ACC112 (cell line): ENCODE measurements around the gene DGKB.

Experiments
- H2AFZ ChIP-seq: fragments of 200-600 bp; sonication (generic); one replicate; pipeline ENCODE4 v1.6.0; 2017; ENCODE audit warnings: antibody characterized with exemption, low read length; ENCODE audit not compliant: unreplicated experiment
- H3K27ac ChIP-seq: fragments of 200-600 bp; sonication (generic); 2 replicates; pipeline ENCODE4 v1.5.1; 2014; ENCODE audit warnings: low read depth, mild to moderate bottlenecking, antibody characterized with exemption, low read length, moderate library complexity
- H3K27me3 ChIP-seq: fragments of 200-600 bp; sonication (generic); 2 replicates; pipeline ENCODE4 v1.6.1; 2014; ENCODE audit warnings: mild to moderate bottlenecking, antibody characterized with exemption, low read length, moderate library complexity, mixed read lengths; ENCODE audit not compliant: insufficient read depth
- H3K36me3 ChIP-seq: fragments of 200-600 bp; sonication (generic); 2 replicates; pipeline ENCODE4 v1.6.1; 2016; ENCODE audit warnings: mild to moderate bottlenecking, antibody characterized with exemption, low read length, moderate library complexity, mixed read lengths; ENCODE audit not compliant: insufficient read depth
- H3K4me1 ChIP-seq: fragments of 200-600 bp; sonication (generic); one replicate; pipeline ENCODE4 v1.6.1; 2016; ENCODE audit warnings: low read length, mixed read lengths; ENCODE audit not compliant: insufficient read depth, unreplicated experiment, control insufficient read depth
- H3K4me3 ChIP-seq: fragments of 200-600 bp; sonication (generic); 2 replicates; pipeline ENCODE4 v1.5.1; 2014; ENCODE audit warnings: mild to moderate bottlenecking, low read depth, low read length
- H3K79me2 ChIP-seq: fragments of 200-600 bp; sonication (generic); one replicate; pipeline ENCODE4 v1.6.0; 2016; ENCODE audit warnings: low read length; ENCODE audit not compliant: control insufficient read depth, unreplicated experiment, insufficient read depth

The DGKB gene

DNA sequence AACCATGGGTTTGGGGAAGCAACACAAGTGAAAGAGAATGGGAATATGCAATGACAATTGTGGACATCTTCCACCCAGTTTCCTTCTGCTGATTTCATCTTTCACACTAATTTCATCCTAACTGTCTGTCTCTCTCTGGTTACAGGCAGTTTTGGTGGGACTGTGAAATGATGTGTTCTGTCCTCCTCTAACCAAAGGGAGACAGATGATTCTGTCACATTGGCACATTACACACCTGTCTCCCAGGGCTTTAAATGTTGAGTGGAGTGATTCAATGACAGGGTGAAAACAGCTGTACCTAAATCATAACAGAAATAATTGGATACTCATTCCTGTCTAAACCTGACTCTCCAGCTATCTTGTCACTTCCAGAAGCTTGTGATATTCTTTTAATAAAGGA is 60.0 kb downstream of the DGKB start:
- H3K27me3 ChIP-seq = no peaks in the 10 kb centered on the region
- H3K4me1 ChIP-seq = peaks cover 39% of the 10 kb centered on the region
- H2AFZ ChIP-seq = peak overlapping the region; percentile 19
- no peaks in the 10 kb centered on the region for H3K79me2 ChIP-seq
- no peak overlapping the region for H3K4me3 ChIP-seq
- peak overlapping the region; percentile 50; the same call in 1 of the 2 replicates for H3K27ac ChIP-seq
- no peaks in the 10 kb centered on the region for H3K36me3 ChIP-seq

DNA sequence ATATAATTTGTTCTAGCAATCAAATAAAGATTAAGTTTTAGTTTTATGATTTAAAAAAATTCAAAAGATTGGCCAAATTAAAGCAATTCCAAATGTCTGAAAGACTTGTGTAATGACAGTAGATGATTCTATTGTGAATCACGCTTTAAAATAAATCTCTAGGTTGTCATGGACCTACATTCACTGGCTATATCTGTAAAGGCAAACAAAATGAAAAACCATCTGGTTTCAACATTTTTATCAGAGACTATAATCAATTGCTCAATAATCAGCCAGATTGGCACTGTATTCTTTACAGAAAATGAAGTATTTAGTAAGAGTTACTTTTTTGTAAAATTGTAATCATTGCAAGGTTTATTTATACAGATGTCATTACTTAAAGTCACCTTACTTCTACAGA is 60.7 kb downstream of the DGKB start:
- H3K27ac ChIP-seq = peak overlapping the region; percentile 50
- no peaks in the 10 kb centered on the region for H3K27me3 ChIP-seq
- no peaks in the 10 kb centered on the region for H3K36me3 ChIP-seq
- H3K4me3 ChIP-seq = no peak overlapping the region
- peaks cover 45% of the 10 kb centered on the region for H3K4me1 ChIP-seq
- no peaks in the 10 kb centered on the region for H3K79me2 ChIP-seq
- H2AFZ ChIP-seq = peak overlapping the region; percentile 19

DNA sequence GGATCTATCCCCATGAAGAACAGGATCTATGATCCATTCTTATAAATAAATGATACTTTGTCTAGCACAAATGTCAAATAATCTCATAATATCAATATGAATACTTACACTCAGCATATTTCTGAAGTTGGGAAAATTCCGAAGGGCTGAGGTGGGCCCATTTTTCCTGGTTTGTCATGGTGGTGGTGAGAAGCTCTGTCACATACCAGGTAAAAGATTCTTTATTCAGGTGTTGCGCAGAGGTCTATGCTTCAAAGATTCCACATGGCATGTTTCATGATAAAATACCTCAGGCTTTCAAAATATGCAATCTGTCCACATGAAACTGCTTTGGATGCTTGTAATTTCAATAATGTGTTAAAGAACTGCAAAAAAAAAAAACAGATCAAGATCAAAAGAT is 61.5 kb downstream of the DGKB start:
- Histone ChIP-seq H3K27me3 (no peaks in the 10 kb centered on the region), H2AFZ (no peak overlapping the region), H3K27ac (peak overlapping the region; percentile 50), H3K79me2 (no peaks in the 10 kb centered on the region), H3K4me1 (peaks cover 51% of the 10 kb centered on the region), H3K4me3 (no peak overlapping the region), H3K36me3 (no peaks in the 10 kb centered on the region)

DNA sequence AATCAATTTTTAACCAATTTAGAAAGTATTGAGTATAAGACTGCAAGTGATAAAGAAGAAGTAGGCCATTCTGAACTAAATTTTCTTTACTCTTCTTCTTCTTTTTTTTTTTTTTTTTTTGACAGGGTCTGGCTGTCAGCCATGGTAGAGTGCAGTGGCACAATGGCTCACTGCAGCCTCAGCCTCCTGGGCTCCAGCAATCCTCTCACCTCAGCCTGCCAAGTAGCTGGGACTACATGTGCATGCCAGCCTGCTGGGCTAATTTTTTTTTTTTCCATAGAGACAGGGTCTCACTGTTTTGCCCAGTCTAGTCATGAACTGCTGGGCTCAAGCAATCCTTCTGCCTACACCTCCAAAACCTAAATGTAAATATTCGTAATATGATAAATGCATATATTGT is 63.2 kb downstream of the DGKB start:
- Histone ChIP-seq H3K27ac (no peak overlapping the region), H3K4me3 (no peak overlapping the region), H3K79me2 (no peaks in the 10 kb centered on the region), H3K4me1 (peaks cover 68% of the 10 kb centered on the region), H2AFZ (no peak overlapping the region), H3K36me3 (no peaks in the 10 kb centered on the region), H3K27me3 (no peaks in the 10 kb centered on the region)

DNA sequence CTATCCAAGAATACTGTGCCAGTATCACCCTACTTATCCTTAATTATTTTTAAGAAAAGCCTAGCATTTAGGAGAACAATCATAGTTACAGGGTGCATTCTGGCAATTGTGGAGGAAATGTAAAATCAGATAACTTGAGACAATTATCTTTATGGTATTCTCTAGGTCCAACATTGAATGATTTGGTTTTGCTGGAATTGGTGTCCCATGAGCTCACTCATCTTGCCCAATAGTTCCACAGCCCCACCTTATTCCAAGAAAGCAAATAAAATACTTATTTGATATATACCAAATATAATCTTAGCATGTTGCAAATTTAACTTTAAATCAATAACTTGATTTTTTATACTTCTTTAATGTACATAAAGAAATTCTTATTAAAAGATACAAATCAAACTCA is 65.3 kb downstream of the DGKB start:
- Histone ChIP-seq H2AFZ (peak overlapping the region; percentile 80), H3K4me1 (peaks cover 72% of the 10 kb centered on the region), H3K4me3 (peak overlapping the region; percentile 59), H3K27ac (peak overlapping the region; percentile 89), H3K79me2 (no peaks in the 10 kb centered on the region), H3K36me3 (no peaks in the 10 kb centered on the region), H3K27me3 (no peaks in the 10 kb centered on the region)

DNA sequence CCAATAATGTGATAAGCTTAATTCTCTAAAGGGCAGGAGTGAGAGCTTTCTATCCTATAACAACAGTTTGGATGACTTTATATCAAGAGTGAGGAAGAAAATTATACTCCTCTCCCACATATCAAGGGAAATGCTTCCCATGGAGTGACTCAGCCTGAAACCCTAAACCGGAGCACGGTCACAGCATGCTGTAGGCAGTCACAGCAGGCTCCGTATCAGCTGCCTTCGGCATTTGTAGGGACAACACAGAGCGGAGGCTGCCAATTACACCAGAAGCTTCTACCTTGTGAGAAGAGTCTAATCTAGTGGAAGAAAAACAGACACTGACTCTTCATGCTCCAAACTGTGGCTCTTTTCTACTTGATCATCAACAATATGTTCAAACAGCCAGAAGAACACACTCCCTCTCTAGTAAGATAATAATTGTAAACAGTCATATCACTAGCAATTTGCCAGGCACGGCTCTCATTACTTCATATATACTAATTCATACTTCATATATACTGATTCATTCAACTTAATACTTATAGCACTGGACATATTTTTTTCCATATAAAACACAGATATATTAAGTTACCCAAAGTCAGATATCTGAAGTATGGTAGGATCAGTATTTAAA is 65.9 kb downstream of the DGKB start:
- peak overlapping the region; percentile 80 for H2AFZ ChIP-seq

DNA sequence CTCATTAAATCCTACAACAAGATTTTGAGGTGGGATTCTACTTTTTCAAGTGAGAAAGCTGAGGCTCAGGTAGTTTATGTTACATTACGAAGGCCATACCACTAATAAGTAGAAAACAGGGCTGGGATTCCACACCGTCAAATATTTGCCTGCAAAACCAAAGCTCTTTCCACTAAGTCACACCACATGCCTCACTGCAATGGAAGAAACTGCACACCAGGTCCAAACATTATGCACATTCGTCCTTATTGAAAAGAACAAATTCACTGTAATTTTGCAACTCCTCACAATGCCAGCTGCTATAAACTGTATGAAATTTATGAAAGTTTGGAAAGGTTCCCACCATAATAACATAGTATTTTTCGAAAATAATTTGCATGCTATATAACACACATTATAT is 66.5 kb downstream of the DGKB start:
- Histone ChIP-seq H2AFZ (peak overlapping the region; percentile 80), H3K27me3 (no peaks in the 10 kb centered on the region), H3K4me3 (peak overlapping the region; percentile 59), H3K79me2 (no peaks in the 10 kb centered on the region), H3K4me1 (peaks cover 60% of the 10 kb centered on the region), H3K36me3 (no peaks in the 10 kb centered on the region), H3K27ac (peak overlapping the region; percentile 89)

More for the DNA sequence above, 65.9 kb downstream of the DGKB start:
- H3K27ac ChIP-seq = peak overlapping the region; percentile 89
- H3K4me1 ChIP-seq = peaks cover 67% of the 10 kb centered on the region
- peak overlapping the region; percentile 59 for H3K4me3 ChIP-seq
- H3K79me2 ChIP-seq = no peaks in the 10 kb centered on the region
- no peaks in the 10 kb centered on the region for H3K27me3 ChIP-seq
- H3K36me3 ChIP-seq = no peaks in the 10 kb centered on the region

DNA sequence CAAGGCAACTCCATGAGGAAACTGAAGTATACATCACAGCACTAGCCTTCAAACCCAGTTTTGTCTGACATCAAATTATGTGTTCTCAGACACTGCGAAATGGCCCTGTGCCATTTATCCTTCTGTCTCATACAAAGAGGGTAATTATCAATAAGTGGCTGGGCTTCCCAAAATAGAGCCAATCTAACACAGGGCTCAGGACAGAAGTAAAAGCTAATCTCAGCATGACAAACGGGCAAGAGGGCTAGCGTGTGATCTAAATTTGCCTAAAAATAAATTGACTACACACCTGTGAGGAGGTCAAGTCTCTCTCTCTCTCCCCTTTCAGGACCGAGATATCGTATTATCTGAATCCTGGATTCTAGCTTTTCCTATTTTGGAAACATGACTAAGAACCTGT is 67.2 kb downstream of the DGKB start:
- no peaks in the 10 kb centered on the region for H3K27me3 ChIP-seq
- H3K79me2 ChIP-seq = no peaks in the 10 kb centered on the region
- no peak overlapping the region for H3K4me3 ChIP-seq
- H3K4me1 ChIP-seq = peaks cover 54% of the 10 kb centered on the region
- peak overlapping the region; percentile 28 for H2AFZ ChIP-seq
- no peaks in the 10 kb centered on the region for H3K36me3 ChIP-seq
- peak overlapping the region; percentile 89 for H3K27ac ChIP-seq

DNA sequence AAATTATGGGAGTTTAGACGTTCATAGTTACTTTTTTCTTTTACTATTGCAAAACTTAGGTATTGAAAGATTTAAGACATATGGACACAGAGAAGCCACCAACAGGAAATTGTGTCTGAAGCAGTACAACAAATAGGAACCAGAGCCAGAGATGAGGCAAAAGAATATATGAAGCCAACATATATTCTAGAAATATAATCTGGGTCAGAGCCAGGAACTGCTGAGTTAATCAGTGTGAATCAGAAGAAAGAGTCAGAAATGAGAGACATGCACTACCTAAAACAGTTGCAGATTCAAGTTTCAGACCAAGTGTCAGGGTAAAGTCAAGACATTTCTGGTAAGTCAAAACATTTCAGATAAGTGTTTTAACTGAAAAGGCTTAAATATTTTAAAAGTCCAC is 67.7 kb downstream of the DGKB start:
- Histone ChIP-seq H3K27me3 (no peaks in the 10 kb centered on the region), H3K4me3 (peak overlapping the region; percentile 29), H3K4me1 (peaks cover 49% of the 10 kb centered on the region), H3K27ac (peak overlapping the region; percentile 89), H3K36me3 (no peaks in the 10 kb centered on the region), H2AFZ (no peak overlapping the region), H3K79me2 (no peaks in the 10 kb centered on the region)

DNA sequence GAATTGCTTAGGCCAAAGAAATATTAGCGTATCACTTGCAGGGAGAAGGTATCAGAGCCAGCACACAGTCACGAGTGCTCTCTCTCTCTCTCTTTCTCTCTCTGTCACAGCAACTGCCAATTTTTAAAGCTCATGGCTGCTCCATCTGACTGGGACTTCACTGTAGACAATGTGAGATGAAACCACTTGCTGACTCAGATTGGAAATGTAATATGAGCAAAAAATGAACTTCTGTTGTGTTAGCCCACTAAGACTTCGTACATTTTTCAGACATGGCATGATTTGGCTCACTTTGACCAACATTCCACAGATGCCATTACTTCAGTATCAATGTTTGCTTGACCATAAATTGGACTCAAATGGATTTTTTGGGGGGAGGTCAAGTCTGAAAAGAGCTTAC is 68.1 kb downstream of the DGKB start:
- Histone ChIP-seq H3K4me1 (peaks cover 46% of the 10 kb centered on the region), H3K27ac (peak overlapping the region; percentile 89)

DNA sequence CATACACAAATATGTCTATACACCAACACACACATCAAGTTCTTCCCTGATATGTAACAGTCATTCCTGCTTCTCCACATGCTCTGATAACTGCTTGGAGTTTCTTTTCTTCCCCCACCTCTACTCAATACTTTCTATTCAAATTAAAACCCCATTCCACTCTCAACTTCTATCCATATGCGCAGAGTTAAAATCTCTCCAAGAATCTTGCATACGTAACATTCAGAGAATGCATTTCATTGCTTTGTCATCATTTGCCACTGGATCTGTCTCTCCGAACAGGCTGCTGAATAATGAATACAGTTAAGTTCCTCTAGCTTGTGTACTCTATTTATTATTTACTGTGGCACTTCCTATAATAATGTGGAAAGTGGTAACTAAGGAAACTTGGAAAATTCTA is 68.8 kb downstream of the DGKB start:
- H3K79me2 ChIP-seq = no peaks in the 10 kb centered on the region
- H3K27ac ChIP-seq = peak overlapping the region; percentile 89
- no peak overlapping the region for H3K4me3 ChIP-seq
- H2AFZ ChIP-seq = peak overlapping the region; percentile 14
- H3K27me3 ChIP-seq = no peaks in the 10 kb centered on the region
- H3K4me1 ChIP-seq = peaks cover 39% of the 10 kb centered on the region
- no peaks in the 10 kb centered on the region for H3K36me3 ChIP-seq

More for the DNA sequence above, 68.1 kb downstream of the DGKB start:
- H3K79me2 ChIP-seq = no peaks in the 10 kb centered on the region
- H3K4me3 ChIP-seq = peak overlapping the region; percentile 29
- no peaks in the 10 kb centered on the region for H3K27me3 ChIP-seq
- H2AFZ ChIP-seq = no peak overlapping the region
- no peaks in the 10 kb centered on the region for H3K36me3 ChIP-seq
